GM06990 (cell line): ENCODE measurements around the gene P2RY6.

Experiments
- DNase-seq: peaks from one replicate; pipeline ENCODE4 v3.0.0-alpha.2; 2011; ENCODE audit not compliant: insufficient read length; ENCODE audit errors: extremely low read depth
- H3K27me3 ChIP-seq: replicated peaks from 2 replicates; pipeline ENCODE4 v1.6.0; 2011; ENCODE audit warnings: low read length; ENCODE audit not compliant: control insufficient read depth, insufficient read depth
- H3K36me3 ChIP-seq: 2 replicates; pipeline ENCODE4 v1.5.1; 2011; ENCODE audit warnings: low read length; ENCODE audit not compliant: control insufficient read depth, insufficient read depth
- H3K4me3 ChIP-seq: replicated peaks from 2 replicates; pipeline ENCODE4 v1.5.1; 2011; ENCODE audit warnings: low read depth, mild to moderate bottlenecking, control low read depth, low read length
- TF ChIP-seq, protein P1 (sequence below): IDR thresholded peaks from 2 replicates; pipeline ENCODE4 v1.5.1; 2011; ENCODE audit warnings: low read length, control low read depth, mild to moderate bottlenecking, inconsistent platforms; ENCODE audit not compliant: insufficient read depth, poor library complexity, severe bottlenecking

The P2RY6 gene

GRCh38 chr11:73344191-73344607 is 72.1 kb downstream of the P2RY6 start:
- H3K27me3 ChIP-seq: no peaks in the 10 kb centered on the region
- no peak overlapping the region for H3K4me3 ChIP-seq
- H3K36me3 ChIP-seq: no peaks in the 10 kb centered on the region
- DNase-seq: no peak
- TF ChIP-seq, protein P1, sequence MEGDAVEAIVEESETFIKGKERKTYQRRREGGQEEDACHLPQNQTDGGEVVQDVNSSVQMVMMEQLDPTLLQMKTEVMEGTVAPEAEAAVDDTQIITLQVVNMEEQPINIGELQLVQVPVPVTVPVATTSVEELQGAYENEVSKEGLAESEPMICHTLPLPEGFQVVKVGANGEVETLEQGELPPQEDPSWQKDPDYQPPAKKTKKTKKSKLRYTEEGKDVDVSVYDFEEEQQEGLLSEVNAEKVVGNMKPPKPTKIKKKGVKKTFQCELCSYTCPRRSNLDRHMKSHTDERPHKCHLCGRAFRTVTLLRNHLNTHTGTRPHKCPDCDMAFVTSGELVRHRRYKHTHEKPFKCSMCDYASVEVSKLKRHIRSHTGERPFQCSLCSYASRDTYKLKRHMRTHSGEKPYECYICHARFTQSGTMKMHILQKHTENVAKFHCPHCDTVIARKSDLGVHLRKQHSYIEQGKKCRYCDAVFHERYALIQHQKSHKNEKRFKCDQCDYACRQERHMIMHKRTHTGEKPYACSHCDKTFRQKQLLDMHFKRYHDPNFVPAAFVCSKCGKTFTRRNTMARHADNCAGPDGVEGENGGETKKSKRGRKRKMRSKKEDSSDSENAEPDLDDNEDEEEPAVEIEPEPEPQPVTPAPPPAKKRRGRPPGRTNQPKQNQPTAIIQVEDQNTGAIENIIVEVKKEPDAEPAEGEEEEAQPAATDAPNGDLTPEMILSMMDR: no peak

GRCh38 chr11:73345481-73346160 is 73.5 kb downstream of the P2RY6 start:
- H3K36me3 ChIP-seq: no peaks in the 10 kb centered on the region
- TF ChIP-seq, protein P1: no peak

GRCh38 chr11:73346186-73346935 is 74.2 kb downstream of the P2RY6 start:
- no peak for DNase-seq
- no peaks in the 10 kb centered on the region for H3K27me3 ChIP-seq

More at GRCh38 chr11:73345481-73346160, 73.5 kb downstream of the P2RY6 start:
- H3K4me3 ChIP-seq: no peak overlapping the region
- H3K27me3 ChIP-seq: no peaks in the 10 kb centered on the region
- DNase-seq: no peak

GRCh38 chr11:73347067-73347466 is 74.9 kb downstream of the P2RY6 start:
- no peaks in the 10 kb centered on the region for H3K27me3 ChIP-seq
- H3K36me3 ChIP-seq: no peaks in the 10 kb centered on the region
- TF ChIP-seq, protein P1: no peak
- H3K4me3 ChIP-seq: no peak overlapping the region
- DNase-seq: no peak

More at GRCh38 chr11:73346186-73346935, 74.2 kb downstream of the P2RY6 start:
- TF ChIP-seq, protein P1: no peak
- Histone ChIP-seq H3K36me3 (no peaks in the 10 kb centered on the region), H3K4me3 (no peak overlapping the region)
